PC-9 (cell line): ENCODE measurements around the gene IDI1. TPM values are rescaled to one million over a fixed set of nuclear protein-coding genes. Genes with fewer than 3 reads are reported as not detected.

Source experiments
- BruUV-seq: library from RNA; stranded (reverse); fragments of 400-500 nt; replicated peaks from 2 replicates; lab custom pipeline; 2021; lab: Mats Ljungman, UMichigan
- CTCF ChIA-PET: fragments of 300-600 bp; sonication (Branson Sonifier 250); formaldehyde crosslinking; loops from one replicate; lab custom pipeline; 2022; ENCODE audit warnings: antibody characterized with exemption; lab: Charles Lee
- POLR2A ChIA-PET: fragments of 300-600 bp; sonication (Branson Sonifier 250); formaldehyde crosslinking; loops from one replicate; lab custom pipeline; 2022; ENCODE audit warnings: antibody characterized with exemption; ENCODE audit not compliant: unreplicated experiment; lab: Charles Lee
- DNase-seq, 2 experiments: peaks; one replicate each; pipeline versions ENCODE4 v3.0.0 to v3.0.0-alpha.2; 2015 to 2022; ENCODE audit warnings: mixed read lengths in 1 of 2
- H2AFZ ChIP-seq: fragments of 200-600 bp; sonication (generic); 2 replicates; pipeline ENCODE4 v1.8.1; 2017; ENCODE audit warnings: antibody characterized with exemption
- H3F3A ChIP-seq: fragments of 200-600 bp; sonication (generic); 2 replicates; pipeline ENCODE4 v1.8.1; 2017; ENCODE audit warnings: antibody characterized with exemption, mild to moderate bottlenecking, low read depth; ENCODE audit not compliant: insufficient read depth
- H3K27ac ChIP-seq: fragments of 200-600 bp; sonication (generic); 2 replicates; pipeline ENCODE4 v1.6.1; 2016; ENCODE audit warnings: mixed run types
- H3K27me3 ChIP-seq: fragments of 200-600 bp; sonication (generic); 2 replicates; pipeline ENCODE4 v1.6.1; 2016; ENCODE audit warnings: low read depth, mixed run types; ENCODE audit not compliant: insufficient read depth
- H3K36me3 ChIP-seq: fragments of 200-600 bp; sonication (generic); 2 replicates; pipeline ENCODE4 v1.6.1; 2016; ENCODE audit warnings: low read depth, mixed run types
- H3K4me1 ChIP-seq: fragments of 200-600 bp; sonication (generic); replicated peaks from 2 replicates; pipeline ENCODE4 v1.6.1; 2016; ENCODE audit warnings: mixed run types; ENCODE audit not compliant: insufficient read depth
- H3K4me2 ChIP-seq: fragments of 200-600 bp; sonication (generic); 2 replicates; pipeline ENCODE4 v1.6.1; 2017; ENCODE audit warnings: mixed run types
- H3K4me3 ChIP-seq: fragments of 200-600 bp; sonication (generic); 2 replicates; pipeline ENCODE4 v1.6.1; 2016; ENCODE audit warnings: mixed run types
- H3K79me2 ChIP-seq: fragments of 200-600 bp; sonication (generic); 2 replicates; pipeline ENCODE4 v1.6.1; 2017; ENCODE audit warnings: low read depth, mixed run types
- H3K9me2 ChIP-seq: fragments of 200-600 bp; sonication (generic); 2 replicates; pipeline ENCODE4 v1.8.1; 2017; ENCODE audit warnings: mild to moderate bottlenecking; ENCODE audit not compliant: insufficient read depth
- H3K9me3 ChIP-seq: fragments of 200-600 bp; sonication (generic); 2 replicates; pipeline ENCODE4 v1.8.1; 2016; ENCODE audit warnings: low read depth; ENCODE audit not compliant: insufficient read depth
- H4K20me1 ChIP-seq: fragments of 200-600 bp; sonication (generic); 2 replicates; pipeline ENCODE4 v1.8.1; 2017; ENCODE audit not compliant: insufficient read depth
- EZH2 ChIP-seq: fragments of 200-600 bp; sonication (generic); IDR thresholded peaks from 2 replicates; pipeline ENCODE4 v1.8.0; 2017; ENCODE audit warnings: antibody characterized with exemption, low read depth
- intact Hi-C: fragments of 100-400 bp; cut with micrococcal nuclease; formaldehyde crosslinking; loops from one replicate; pipeline ENCODE4 v1.10.0; 2022; ENCODE audit not compliant: unreplicated experiment
- total RNA-seq: library from RNA; stranded (reverse); gene quantifications from 2 replicates; pipeline ENCODE4 v1.2.3, GENCODE V29; 2021
- TF ChIP-seq, protein P1 (sequence below): fragments of 200-600 bp; sonication (generic); conservative IDR thresholded peaks from 2 replicates; pipeline ENCODE4 v1.6.1; 2017; ENCODE audit warnings: mixed run types, antibody characterized with exemption, mild to moderate bottlenecking, moderate library complexity

IDI1 gene
- total RNA-seq, 1 experiment from 2014 or later = 57.7 TPM

DNA sequence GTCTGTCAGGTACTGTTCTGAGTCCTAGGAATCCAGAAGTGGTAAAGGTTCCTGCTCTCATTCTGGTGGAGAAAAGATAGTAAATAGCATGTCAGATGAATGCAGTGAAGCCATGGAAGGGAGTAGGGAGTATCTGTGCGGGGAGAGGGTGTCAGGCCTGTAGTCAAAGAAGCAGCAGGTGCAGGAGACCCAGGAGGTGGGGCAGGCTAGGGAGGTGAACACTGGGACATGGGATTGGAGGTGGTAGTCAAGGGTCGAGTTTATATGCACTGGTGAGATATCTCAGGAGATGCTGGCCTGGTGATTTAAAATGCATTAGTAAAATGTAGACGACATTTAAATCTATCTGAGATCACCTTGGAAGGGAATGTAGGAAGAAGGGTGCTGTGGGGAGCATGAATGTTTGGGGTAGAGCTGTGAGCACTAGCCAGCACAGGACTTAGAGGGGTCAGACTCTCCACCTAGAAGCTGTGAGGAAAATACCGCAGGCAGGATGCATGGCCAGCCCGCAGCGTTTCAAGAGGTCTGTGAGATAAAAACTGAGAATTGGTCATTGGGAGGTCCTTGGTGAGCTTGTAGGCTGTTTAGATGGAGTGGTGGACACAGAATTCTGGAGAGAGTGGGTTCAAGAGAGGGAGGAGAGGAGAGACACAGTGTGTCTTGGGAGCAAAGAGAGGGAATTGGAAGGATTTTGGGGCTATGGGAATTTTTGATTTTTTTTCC, 53.9 kb downstream of the IDI1 start:
- Histone ChIP-seq H3K79me2 (peaks cover 46% of the 10 kb centered on the region), H3K9me2 (no peaks in the 10 kb centered on the region), H4K20me1 (peaks cover 53% of the 10 kb centered on the region), H3K27me3 (no peaks in the 10 kb centered on the region), H3K4me3 (no peak overlapping the region), H3F3A (0 out of 2 replicates have a peak, but pooled peaks cover 12% of the 10 kb centered on the region), H3K4me1 (peaks cover 3% of the 10 kb centered on the region), H3K4me2 (no peak overlapping the region), H3K27ac (no peak overlapping the region), H2AFZ (no peak overlapping the region), H3K9me3 (no peaks in the 10 kb centered on the region), H3K36me3 (peaks cover 20% of the 10 kb centered on the region)
- POLR2A ChIA-PET = no interaction called here
- no TSS peak for BruUV-seq
- TF ChIP-seq, protein P1, sequence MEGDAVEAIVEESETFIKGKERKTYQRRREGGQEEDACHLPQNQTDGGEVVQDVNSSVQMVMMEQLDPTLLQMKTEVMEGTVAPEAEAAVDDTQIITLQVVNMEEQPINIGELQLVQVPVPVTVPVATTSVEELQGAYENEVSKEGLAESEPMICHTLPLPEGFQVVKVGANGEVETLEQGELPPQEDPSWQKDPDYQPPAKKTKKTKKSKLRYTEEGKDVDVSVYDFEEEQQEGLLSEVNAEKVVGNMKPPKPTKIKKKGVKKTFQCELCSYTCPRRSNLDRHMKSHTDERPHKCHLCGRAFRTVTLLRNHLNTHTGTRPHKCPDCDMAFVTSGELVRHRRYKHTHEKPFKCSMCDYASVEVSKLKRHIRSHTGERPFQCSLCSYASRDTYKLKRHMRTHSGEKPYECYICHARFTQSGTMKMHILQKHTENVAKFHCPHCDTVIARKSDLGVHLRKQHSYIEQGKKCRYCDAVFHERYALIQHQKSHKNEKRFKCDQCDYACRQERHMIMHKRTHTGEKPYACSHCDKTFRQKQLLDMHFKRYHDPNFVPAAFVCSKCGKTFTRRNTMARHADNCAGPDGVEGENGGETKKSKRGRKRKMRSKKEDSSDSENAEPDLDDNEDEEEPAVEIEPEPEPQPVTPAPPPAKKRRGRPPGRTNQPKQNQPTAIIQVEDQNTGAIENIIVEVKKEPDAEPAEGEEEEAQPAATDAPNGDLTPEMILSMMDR = no peak
- no peak for TF ChIP-seq EZH2
- no peak for DNase-seq
- CTCF ChIA-PET = no interaction called here
- intact Hi-C loops = no loop called here

DNA sequence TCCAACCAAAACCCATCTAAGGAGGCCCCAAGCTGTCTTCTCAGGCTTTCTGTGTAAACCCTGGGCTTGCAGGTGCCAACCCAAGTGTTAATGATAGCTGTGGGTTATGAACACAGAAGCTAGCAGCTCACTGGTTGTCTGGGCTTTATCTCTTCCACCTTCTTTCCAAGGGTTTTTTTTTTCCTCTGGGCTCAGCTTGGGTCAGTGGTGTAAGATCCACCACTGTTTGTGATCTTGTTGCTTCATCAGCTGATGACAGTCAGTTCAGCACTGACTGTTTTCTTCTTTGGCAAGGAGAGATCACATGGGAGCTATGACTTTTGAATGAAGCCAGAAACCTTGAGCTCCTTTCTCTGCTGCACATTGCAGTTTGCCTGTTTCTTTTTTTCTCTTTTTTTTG, 56.0 kb downstream of the IDI1 start:
- Histone ChIP-seq H3K36me3 (peaks cover 13% of the 10 kb centered on the region), H3K27me3 (no peaks in the 10 kb centered on the region), H3K79me2 (peaks cover 65% of the 10 kb centered on the region), H3K4me3 (no peak overlapping the region), H3K9me2 (no peaks in the 10 kb centered on the region), H2AFZ (no peak overlapping the region), H3F3A (0 out of 2 replicates have a peak, but pooled peaks cover 9% of the 10 kb centered on the region), H3K27ac (no peak overlapping the region), H4K20me1 (peaks cover 68% of the 10 kb centered on the region), H3K4me2 (no peak overlapping the region), H3K4me1 (peaks cover 10% of the 10 kb centered on the region), H3K9me3 (no peaks in the 10 kb centered on the region)
- ChIA-PET CTCF (no interaction called here), POLR2A (no interaction called here)
- BruUV-seq = no TSS peak
- intact Hi-C loops = no loop called here
- DNase-seq = no peak
- no peak for TF ChIP-seq EZH2
- TF ChIP-seq, protein P1 = no peak

DNA sequence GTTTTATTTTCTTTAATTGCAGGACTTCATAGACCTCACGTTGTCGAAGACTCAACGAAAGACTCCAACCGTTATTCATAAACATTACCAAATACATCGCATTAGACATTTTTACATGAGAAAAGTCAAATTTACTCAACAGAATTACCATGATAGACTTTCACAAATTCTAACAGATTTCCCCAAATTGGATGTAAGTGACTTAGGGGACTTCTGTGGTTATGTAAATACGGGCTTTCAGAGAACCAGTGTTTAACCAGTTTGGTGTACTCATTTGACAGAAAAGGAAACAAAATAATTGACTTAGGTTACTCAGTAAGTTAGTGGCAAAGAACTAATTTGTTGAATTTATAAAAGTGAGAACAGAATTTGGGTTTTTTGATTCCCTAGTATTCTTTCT, 56.5 kb downstream of the IDI1 start:
- peaks cover 13% of the 10 kb centered on the region for H3K36me3 ChIP-seq
- CTCF ChIA-PET = no interaction called here

More for the DNA sequence above, 56.5 kb downstream of the IDI1 start:
- intact Hi-C loops = no loop called here
- no peak for TF ChIP-seq EZH2
- TF ChIP-seq, protein P1 = no peak
- H4K20me1 ChIP-seq = peaks cover 68% of the 10 kb centered on the region
- H3K9me3 ChIP-seq = no peaks in the 10 kb centered on the region
- H3K27ac ChIP-seq = no peak overlapping the region
- peaks cover 10% of the 10 kb centered on the region; the same call in 1 of the 2 replicates for H3F3A ChIP-seq
- H2AFZ ChIP-seq = no peak overlapping the region
- H3K4me1 ChIP-seq = peaks cover 10% of the 10 kb centered on the region
- no peaks in the 10 kb centered on the region for H3K27me3 ChIP-seq
- POLR2A ChIA-PET = no interaction called here
- no peaks in the 10 kb centered on the region for H3K9me2 ChIP-seq
- peaks cover 70% of the 10 kb centered on the region for H3K79me2 ChIP-seq
- no peak for DNase-seq
- H3K4me3 ChIP-seq = no peak overlapping the region
- H3K4me2 ChIP-seq = no peak overlapping the region
- BruUV-seq = no TSS peak
